GM12873 (cell line): ENCODE measurements around the gene HLA-DQB2.

Source experiments
- CTCF ChIP-seq: IDR thresholded peaks from 2 replicates; pipeline ENCODE4 v1.5.1; 2012; ENCODE audit warnings: low read depth, mild to moderate bottlenecking, moderate library complexity, low read length, control low read depth; ENCODE audit not compliant: insufficient read depth; ENCODE audit errors: missing control alignments

HLA-DQB2 gene

DNA sequence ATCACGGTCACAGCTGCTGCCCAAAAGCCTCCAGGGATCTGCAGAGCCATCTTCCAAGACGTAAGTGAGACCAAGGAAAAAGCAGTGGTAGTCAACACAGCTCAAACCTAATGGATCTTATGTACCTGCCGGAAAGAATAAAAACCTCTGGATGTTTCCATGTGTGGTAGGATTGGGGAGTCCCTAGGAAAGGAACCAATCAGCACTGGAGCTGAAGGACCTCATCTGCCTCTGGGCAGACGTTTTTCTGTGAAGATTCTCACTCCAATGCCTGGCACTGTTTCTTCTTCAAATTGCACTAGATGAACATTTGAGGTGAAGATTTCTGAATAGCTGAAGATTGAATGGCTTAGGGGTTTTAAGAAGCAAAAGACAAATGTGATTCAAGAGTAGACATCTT lies at the start of gene HLA-DQB2:
TSS of gene HLA-DQB2 (minus strand) at position 112 of the 400 bp plus-strand sequence. CDS start at position 50, 62 bp downstream.
- TF ChIP-seq CTCF: no peak

- TF ChIP-seq CTCF: no peak
Measured at GRCh38 chr6:32809171-32809570, 45.8 kb upstream of the HLA-DQB2 start.

- no peak for TF ChIP-seq CTCF
Measured at GRCh38 chr6:32807020-32807580, 43.8 kb upstream of the HLA-DQB2 start.

DNA sequence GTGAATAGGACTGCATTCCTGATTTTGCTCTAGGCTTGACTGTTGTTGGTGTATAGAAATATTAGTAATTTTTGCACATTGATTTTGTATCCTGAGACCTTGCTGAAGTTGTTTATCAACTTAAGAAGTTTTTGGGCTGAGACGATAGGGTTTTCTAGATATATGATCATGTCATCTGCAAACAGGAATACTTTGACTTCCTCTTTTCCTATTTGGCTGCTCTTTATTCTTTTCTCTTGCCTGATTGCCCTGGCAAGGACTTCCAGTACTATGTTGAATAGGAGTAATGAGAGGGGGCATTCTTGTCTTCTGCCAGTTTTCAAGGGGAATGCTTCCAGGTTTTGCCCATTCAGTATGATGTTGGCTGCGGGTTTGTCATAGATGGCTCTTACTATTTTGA lies 40.1 kb upstream of the HLA-DQB2 start:
- no peak for TF ChIP-seq CTCF

- TF ChIP-seq CTCF: no peak
Measured at GRCh38 chr6:32799740-32800139, 36.4 kb upstream of the HLA-DQB2 start.

- TF ChIP-seq CTCF: no peak
Measured at GRCh38 chr6:32799168-32799567, 35.8 kb upstream of the HLA-DQB2 start.

DNA sequence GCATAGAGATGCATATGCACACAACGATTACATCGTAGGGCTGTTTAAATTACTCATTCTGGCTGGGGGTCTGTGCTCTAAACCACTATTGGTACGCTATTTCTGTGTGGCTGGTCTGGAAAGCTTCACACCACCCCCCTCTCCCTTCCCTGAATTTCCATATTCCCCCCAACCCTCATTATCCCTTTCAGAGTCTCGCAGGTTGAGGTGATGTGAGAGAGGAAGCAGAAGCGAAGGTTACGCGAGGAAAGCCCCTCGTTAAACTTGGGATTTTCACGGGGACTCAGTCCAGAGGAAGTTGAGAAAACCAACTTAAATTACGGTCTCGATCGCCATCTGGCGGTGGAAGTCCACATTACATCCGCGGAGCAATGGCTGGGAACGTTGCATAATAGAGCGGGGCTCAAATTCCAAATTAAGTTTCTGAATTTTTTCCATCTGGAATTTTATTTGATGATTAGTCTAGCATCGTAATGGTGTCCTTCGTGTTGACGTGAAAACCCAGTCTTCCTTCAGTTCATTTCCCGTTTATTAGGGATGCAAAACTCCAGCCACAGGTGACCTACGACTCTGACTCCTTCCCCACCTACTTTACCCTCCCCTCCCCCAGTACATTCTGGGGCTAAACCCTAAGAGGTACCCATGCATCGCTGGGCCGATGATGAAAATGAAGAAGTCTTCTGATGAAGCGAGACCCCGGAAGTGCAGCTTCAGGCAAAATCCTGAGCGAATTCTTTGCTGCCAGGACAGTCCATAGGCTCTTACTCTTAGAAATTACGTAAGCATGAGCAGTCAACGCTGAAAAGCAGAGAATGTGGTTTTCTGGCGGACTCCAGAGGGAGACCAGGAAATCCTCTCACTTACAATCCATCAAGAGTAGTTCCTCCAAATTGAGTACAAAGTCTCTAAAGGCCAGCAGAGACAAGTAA lies 33.8 kb upstream of the HLA-DQB2 start:
- TF ChIP-seq CTCF: peak; percentile 84
